ENCODE data around the gene GMDS. TPM values are rescaled to one million over a fixed set of nuclear protein-coding genes. Genes with fewer than 3 reads are reported as not detected.

GMDS gene
- total and polyA plus RNA-seq, 2 of the 13 experiments (the other 11 are each of a cell fraction or from before 2014, with no cell fraction given), result 64.4 to 112 TPM

GRCh38 chr6:2225422-2226392 is 19.7 kb downstream of the GMDS start:
- ChIA-PET POLR2A (interaction anchor here (1.1 to 1.8 kb wide), 7 partner anchors 8 to 34 kb away, joined by 3 to 21 read pairs (median 5); no protein-coding TSS in a partner anchor), CTCF (ENCODE audit: low intra/inter-chr PET ratio, low total read pairs) (no interaction called here)
- in situ Hi-C loops (cut with HindIII; ENCODE audit: extremely low pct_ligation_motif_present, low pct_unique_long_range_greater_than_20kb) (no loop called here), intact Hi-C loops (cut with micrococcal nuclease; ENCODE audit: unreplicated experiment) (loop anchor here (1.0 to 5.0 kb wide), 3 partner anchors 15 to 63 kb away; no protein-coding TSS in a partner anchor)
- peak overlapping the region; percentile 85 for H3K27ac ChIP-seq (ENCODE audit: extremely low read length, insufficient read depth, low read length)
- peak overlapping the region; percentile 66 for H3K9ac ChIP-seq (ENCODE audit: insufficient read depth, low read depth, low read length)
- DNase-seq (ENCODE audit: low spot score) (peak; percentile 99), ATAC-seq (peak; percentile 88), FAIRE-seq (peak; percentile 88)
- H3K79me2 ChIP-seq (ENCODE audit: insufficient read depth, low read length), result peaks cover 89% of the 10 kb centered on the region
- H3K9me3 ChIP-seq (ENCODE audit: low read length), result no peaks in the 10 kb centered on the region
- peaks cover 99% of the 10 kb centered on the region for H3K4me1 ChIP-seq (ENCODE audit: insufficient read depth, low read length)
- peaks cover 0 to 8% of the 10 kb centered on the region in 2 experiments; a peak in 2 of 5 replicates for H3K36me3 ChIP-seq (replicated peaks in 1 of 2; ENCODE audit: control insufficient read depth in 1 of 2, insufficient read depth in 2 of 2, low read length in 2 of 2)
- H3K4me3 ChIP-seq (replicated peaks in 1 of 3; ENCODE audit: insufficient read depth in 1 of 3, low read depth in 2 of 3, low read length in 3 of 3), result peak overlapping the region; percentile 1 to 49 (median 7); a peak in 3 of 6 replicates
- 4% methylated on average over 6 of the region's 6 CpGs for WGBS (ENCODE audit: low lambda C conversion rate)
- H4K20me1 ChIP-seq (ENCODE audit: insufficient read depth, low read length), result no peaks in the 10 kb centered on the region; the same call in 1 of the 2 replicates
- peak overlapping the region; percentile 86 for H3K4me2 ChIP-seq (ENCODE audit: low read depth, low read length)
- no peaks in the 10 kb centered on the region for H3K27me3 ChIP-seq (ENCODE audit: control insufficient read depth in 1 of 2, insufficient read depth in 2 of 2, low read length in 2 of 2)
- BruUV-seq (replicated peaks), result no TSS peak
- H2AFZ ChIP-seq (ENCODE audit: low read length), result no peak overlapping the region
- TF ChIP-seq PHB2 (IDR thresholded peaks at IDR 0.05; ENCODE audit: partially characterized antibody), result no peak
- peak; percentile 89 for TF ChIP-seq ZBED4 (CRISPR knock-in tag; IDR thresholded peaks at IDR 0.05; ENCODE audit: borderline replicate concordance)
- 0 out of 2 replicates have a peak, but pooled peaks have one; percentile 3 for TF ChIP-seq SRF (IDR thresholded peaks at IDR 0.05; ENCODE audit: low read depth, low read length)
- peak; percentile 97 for TF ChIP-seq ZKSCAN8 (CRISPR knock-in tag; IDR thresholded peaks at IDR 0.05; ENCODE audit: borderline replicate concordance)
- TF ChIP-seq AGO1 (IDR thresholded peaks at IDR 0.05; ENCODE audit: low read depth, low read length, poor library complexity, severe bottlenecking), result no peak
- peak; percentile 34 to 96; a peak in 3 of 4 replicates for TF ChIP-seq EP300 (IDR thresholded peaks at IDR 0.05; ENCODE audit: low read depth in 2 of 2, low read length in 2 of 2)
- peak; percentile 93 for TF ChIP-seq EP300 (CRISPR knock-in tag; IDR thresholded peaks at IDR 0.05; ENCODE audit: borderline replicate concordance)
- no peak for TF ChIP-seq IKZF4 (CRISPR knock-in tag; IDR thresholded peaks at IDR 0.05; ENCODE audit: borderline replicate concordance, low read depth, not compliant biosample characterization)
- TF ChIP-seq ZNF788 (CRISPR knock-in tag; IDR thresholded peaks at IDR 0.05; ENCODE audit: borderline replicate concordance), result peak; percentile 82; the same call in 1 of the 2 replicates
- TF ChIP-seq ZBTB8A (CRISPR knock-in tag; IDR thresholded peaks at IDR 0.05; ENCODE audit: borderline replicate concordance, low read depth), result no peak
- no peak for TF ChIP-seq NBN (conservative IDR thresholded peaks at IDR 0.05)
- TF ChIP-seq ZFP62 (CRISPR knock-in tag; IDR thresholded peaks at IDR 0.05), result no peak
- TF ChIP-seq AHR (CRISPR knock-in tag; IDR thresholded peaks at IDR 0.05), result no peak; the same call in 1 of the 2 replicates
- TF ChIP-seq SP2 (CRISPR knock-in tag; IDR thresholded peaks at IDR 0.05), result no peak
- peak; percentile 94 for TF ChIP-seq ZNF331 (CRISPR knock-in tag; IDR thresholded peaks at IDR 0.05)
- TF ChIP-seq ZFP37 (CRISPR knock-in tag; IDR thresholded peaks at IDR 0.05; ENCODE audit: borderline replicate concordance), result no peak
- peak; percentile 87 for TF ChIP-seq REPIN1 (CRISPR knock-in tag; IDR thresholded peaks at IDR 0.05; ENCODE audit: borderline replicate concordance, low read depth)
- TF ChIP-seq SMAD9 (CRISPR knock-in tag; IDR thresholded peaks at IDR 0.05), result no peak
